Measurements from ENCODE around the gene C2CD2L.
A peak's percentile ranks its signal among the peaks of the same experiment; 100 is the strongest.

Gene C2CD2L

GRCh38 chr11:119112314-119113020 is 5.3 kb downstream of the C2CD2L start:
- H3K27ac ChIP-seq (ENCODE audit: low read depth, low read length) = no peak overlapping the region
- no peak overlapping the region for H3K9ac ChIP-seq (ENCODE audit: low read length)
- H3K4me1 ChIP-seq (ENCODE audit: control insufficient read depth, insufficient read depth, low read length) = peaks cover 6% of the 10 kb centered on the region
- H3K27me3 ChIP-seq (ENCODE audit: control insufficient read depth, insufficient read depth, low read length) = no peaks in the 10 kb centered on the region
- no peak overlapping the region for H3K4me3 ChIP-seq (ENCODE audit: low read length)
- H3K36me3 ChIP-seq (ENCODE audit: control insufficient read depth, insufficient read depth, low read length) = peaks cover 31% of the 10 kb centered on the region

GRCh38 chr11:119113716-119114115 is 6.6 kb downstream of the C2CD2L start:
- H3K9ac ChIP-seq (ENCODE audit: low read length) = no peak overlapping the region
- peaks cover 31% of the 10 kb centered on the region for H3K36me3 ChIP-seq (ENCODE audit: control insufficient read depth, insufficient read depth, low read length)
- H3K4me3 ChIP-seq (ENCODE audit: low read length) = no peak overlapping the region
- H3K27ac ChIP-seq (ENCODE audit: low read depth, low read length) = no peak overlapping the region
- H3K4me1 ChIP-seq (ENCODE audit: control insufficient read depth, insufficient read depth, low read length) = peaks cover 2% of the 10 kb centered on the region
- H3K27me3 ChIP-seq (ENCODE audit: control insufficient read depth, insufficient read depth, low read length) = no peaks in the 10 kb centered on the region

- Histone ChIP-seq H3K27me3 (ENCODE audit: control insufficient read depth, insufficient read depth, low read length) (no peaks in the 10 kb centered on the region), H3K36me3 (ENCODE audit: control insufficient read depth, insufficient read depth, low read length) (peaks cover 31% of the 10 kb centered on the region), H3K4me3 (ENCODE audit: low read length) (no peak overlapping the region), H3K27ac (ENCODE audit: low read depth, low read length) (no peak overlapping the region), H3K4me1 (ENCODE audit: control insufficient read depth, insufficient read depth, low read length) (no peaks in the 10 kb centered on the region), H3K9ac (ENCODE audit: low read length) (no peak overlapping the region)
Observed at GRCh38 chr11:119114351-119114750, 7.2 kb downstream of the C2CD2L start.

- no peak overlapping the region for H3K27ac ChIP-seq (ENCODE audit: low read depth, low read length)
- no peak overlapping the region for H3K4me3 ChIP-seq (ENCODE audit: low read length)
- H3K9ac ChIP-seq (ENCODE audit: low read length) = no peak overlapping the region
- peaks cover 3% of the 10 kb centered on the region for H3K4me1 ChIP-seq (ENCODE audit: control insufficient read depth, insufficient read depth, low read length)
- no peaks in the 10 kb centered on the region for H3K27me3 ChIP-seq (ENCODE audit: control insufficient read depth, insufficient read depth, low read length)
- H3K36me3 ChIP-seq (ENCODE audit: control insufficient read depth, insufficient read depth, low read length) = peaks cover 31% of the 10 kb centered on the region
Observed at GRCh38 chr11:119115484-119116234, 8.5 kb downstream of the C2CD2L start.

- Histone ChIP-seq H3K27ac (ENCODE audit: low read depth, low read length) (no peak overlapping the region), H3K36me3 (ENCODE audit: control insufficient read depth, insufficient read depth, low read length) (peaks cover 26% of the 10 kb centered on the region), H3K9ac (ENCODE audit: low read length) (no peak overlapping the region), H3K4me3 (ENCODE audit: low read length) (no peak overlapping the region), H3K27me3 (ENCODE audit: control insufficient read depth, insufficient read depth, low read length) (no peaks in the 10 kb centered on the region), H3K4me1 (ENCODE audit: control insufficient read depth, insufficient read depth, low read length) (peaks cover 6% of the 10 kb centered on the region)
Observed at GRCh38 chr11:119116235-119116594, 9.1 kb downstream of the C2CD2L start.

- H3K27ac ChIP-seq (ENCODE audit: low read depth, low read length) = no peak overlapping the region
- H3K9ac ChIP-seq (ENCODE audit: low read length) = no peak overlapping the region
- no peak overlapping the region for H3K4me3 ChIP-seq (ENCODE audit: low read length)
- peaks cover 22% of the 10 kb centered on the region for H3K36me3 ChIP-seq (ENCODE audit: control insufficient read depth, insufficient read depth, low read length)
- H3K27me3 ChIP-seq (ENCODE audit: control insufficient read depth, insufficient read depth, low read length) = no peaks in the 10 kb centered on the region
- peaks cover 6% of the 10 kb centered on the region for H3K4me1 ChIP-seq (ENCODE audit: control insufficient read depth, insufficient read depth, low read length)
Observed at GRCh38 chr11:119116601-119117000, 9.5 kb downstream of the C2CD2L start.

- H3K4me1 ChIP-seq (ENCODE audit: control insufficient read depth, insufficient read depth, low read length) = peaks cover 8% of the 10 kb centered on the region
- H3K27ac ChIP-seq (ENCODE audit: low read depth, low read length) = no peak overlapping the region
- no peak overlapping the region for H3K4me3 ChIP-seq (ENCODE audit: low read length)
- no peaks in the 10 kb centered on the region for H3K27me3 ChIP-seq (ENCODE audit: control insufficient read depth, insufficient read depth, low read length)
- H3K9ac ChIP-seq (ENCODE audit: low read length) = no peak overlapping the region
- H3K36me3 ChIP-seq (ENCODE audit: control insufficient read depth, insufficient read depth, low read length) = peaks cover 21% of the 10 kb centered on the region
Observed at GRCh38 chr11:119117004-119117706, 10.0 kb downstream of the C2CD2L start.

- no peak overlapping the region for H3K4me3 ChIP-seq (ENCODE audit: low read length)
- H3K36me3 ChIP-seq (ENCODE audit: control insufficient read depth, insufficient read depth, low read length) = peaks cover 16% of the 10 kb centered on the region
- no peak overlapping the region for H3K27ac ChIP-seq (ENCODE audit: low read depth, low read length)
- no peaks in the 10 kb centered on the region for H3K27me3 ChIP-seq (ENCODE audit: control insufficient read depth, insufficient read depth, low read length)
- peaks cover 11% of the 10 kb centered on the region for H3K4me1 ChIP-seq (ENCODE audit: control insufficient read depth, insufficient read depth, low read length)
- no peak overlapping the region for H3K9ac ChIP-seq (ENCODE audit: low read length)
Observed at GRCh38 chr11:119118227-119118626, 11.1 kb downstream of the C2CD2L start.

- no peak overlapping the region for H3K27ac ChIP-seq (ENCODE audit: low read depth, low read length)
- no peak overlapping the region for H3K4me3 ChIP-seq (ENCODE audit: low read length)
- no peak overlapping the region for H3K9ac ChIP-seq (ENCODE audit: low read length)
- no peaks in the 10 kb centered on the region for H3K27me3 ChIP-seq (ENCODE audit: control insufficient read depth, insufficient read depth, low read length)
- peaks cover 11% of the 10 kb centered on the region for H3K4me1 ChIP-seq (ENCODE audit: control insufficient read depth, insufficient read depth, low read length)
- H3K36me3 ChIP-seq (ENCODE audit: control insufficient read depth, insufficient read depth, low read length) = peaks cover 12% of the 10 kb centered on the region
Observed at GRCh38 chr11:119118946-119119345, 11.8 kb downstream of the C2CD2L start.

GRCh38 chr11:119120639-119121007 is 13.5 kb downstream of the C2CD2L start:
- Histone ChIP-seq H3K27me3 (ENCODE audit: control insufficient read depth, insufficient read depth, low read length) (no peaks in the 10 kb centered on the region), H3K36me3 (ENCODE audit: control insufficient read depth, insufficient read depth, low read length) (peaks cover 13% of the 10 kb centered on the region), H3K27ac (ENCODE audit: low read depth, low read length) (peak overlapping the region; percentile 70), H3K9ac (ENCODE audit: low read length) (peak overlapping the region; percentile 35), H3K4me3 (ENCODE audit: low read length) (peak overlapping the region; percentile 75), H3K4me1 (ENCODE audit: control insufficient read depth, insufficient read depth, low read length) (peaks cover 11% of the 10 kb centered on the region)

GRCh38 chr11:119121008-119121810 is 14.1 kb downstream of the C2CD2L start, which contains the start of gene HINFP:
HINFP (plus strand) TSS chr11:119121580; CDS start chr11:119126945, 5,365 bp downstream.
- Histone ChIP-seq H3K36me3 (ENCODE audit: control insufficient read depth, insufficient read depth, low read length) (peaks cover 12% of the 10 kb centered on the region), H3K27ac (ENCODE audit: low read depth, low read length) (peak within 1 kb of the TSS; percentile 79), H3K9ac (ENCODE audit: low read length) (peak within 1 kb of the TSS; percentile 96), H3K27me3 (ENCODE audit: control insufficient read depth, insufficient read depth, low read length) (no peaks in the 10 kb centered on the region), H3K4me3 (ENCODE audit: low read length) (peak within 1 kb of the TSS; percentile 100), H3K4me1 (ENCODE audit: control insufficient read depth, insufficient read depth, low read length) (peaks cover 11% of the 10 kb centered on the region)

GRCh38 chr11:119121811-119122124 is 14.6 kb downstream of the C2CD2L start:
- Histone ChIP-seq H3K27me3 (ENCODE audit: control insufficient read depth, insufficient read depth, low read length) (no peaks in the 10 kb centered on the region), H3K9ac (ENCODE audit: low read length) (peak overlapping the region; percentile 96), H3K4me3 (ENCODE audit: low read length) (peak overlapping the region; percentile 100), H3K36me3 (ENCODE audit: control insufficient read depth, insufficient read depth, low read length) (peaks cover 8% of the 10 kb centered on the region), H3K27ac (ENCODE audit: low read depth, low read length) (peak overlapping the region; percentile 79), H3K4me1 (ENCODE audit: control insufficient read depth, insufficient read depth, low read length) (peaks cover 11% of the 10 kb centered on the region)
